ENCODE measurements around the gene RTN1. TPM values are rescaled to one million over a fixed set of nuclear protein-coding genes. Genes with fewer than 3 reads are reported as not detected.

The RTN1 gene
- total RNA-seq, 2 donors from 2014 or later = 0.60 to 3.4 TPM

DNA sequence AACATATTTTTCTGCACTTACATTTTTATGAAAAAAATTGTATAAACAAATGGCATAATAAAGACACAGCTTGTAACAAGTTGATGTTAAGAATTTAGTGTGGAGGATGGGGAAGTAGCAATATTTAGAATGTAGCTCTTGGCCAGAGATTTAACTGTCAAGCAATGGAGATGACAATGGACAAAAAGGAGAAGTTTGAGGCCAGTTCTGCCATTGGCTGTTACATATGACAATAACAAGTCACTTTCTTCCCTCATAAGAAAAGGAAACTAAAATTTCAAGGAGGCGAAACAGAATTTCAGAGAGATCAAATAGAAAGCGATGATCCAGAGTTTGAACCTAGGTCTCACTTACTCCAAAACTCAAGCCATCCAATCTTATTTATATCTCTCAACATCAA is 171.1 kb downstream of the RTN1 start:
- ATAC-seq (no peak), DNase-seq (no peak)
- Mint-ChIP-seq H3K4me1 (no peaks in the 10 kb centered on the region), H3K27ac (no peak overlapping the region), H3K36me3 (ENCODE audit: low read depth) (no peaks in the 10 kb centered on the region), H3K27me3 (no peaks in the 10 kb centered on the region), H3K4me3 (no peak overlapping the region)
- no peaks in the 10 kb centered on the region for H3K9me3 ChIP-seq (ENCODE audit: control insufficient read depth, low read length, poor library complexity, severe bottlenecking)

GRCh38 chr14:59698793-59699192 is 171.8 kb downstream of the RTN1 start:
- no peaks in the 10 kb centered on the region for H3K9me3 ChIP-seq (ENCODE audit: control insufficient read depth, low read length, poor library complexity, severe bottlenecking)
- Mint-ChIP-seq H3K36me3 (ENCODE audit: low read depth) (no peaks in the 10 kb centered on the region), H3K27me3 (no peaks in the 10 kb centered on the region), H3K4me3 (no peak overlapping the region), H3K4me1 (no peaks in the 10 kb centered on the region), H3K27ac (no peak overlapping the region)
- no peak for DNase-seq
- ATAC-seq = no peak

DNA sequence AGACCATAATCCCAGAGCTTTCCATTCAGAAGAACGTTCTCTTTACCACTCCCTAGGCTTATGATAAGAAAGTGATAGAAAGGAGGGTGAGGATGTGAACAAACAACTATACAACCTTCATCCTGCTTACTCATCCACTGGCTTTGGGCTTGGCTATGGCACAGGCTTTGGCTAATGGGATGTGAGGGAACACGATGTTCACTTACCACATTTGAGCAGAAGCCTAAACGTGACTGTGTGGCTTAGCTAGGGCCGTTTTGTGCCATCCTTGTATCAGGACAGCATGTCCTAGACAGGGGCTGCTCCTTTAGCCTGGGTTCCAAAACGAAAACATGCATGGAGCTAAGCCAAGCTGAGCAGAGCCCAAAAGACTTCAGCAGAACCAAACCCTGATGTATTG is 175.4 kb downstream of the RTN1 start:
- Mint-ChIP-seq H3K36me3 (ENCODE audit: low read depth) (no peaks in the 10 kb centered on the region), H3K27me3 (no peaks in the 10 kb centered on the region), H3K4me1 (no peaks in the 10 kb centered on the region), H3K4me3 (no peak overlapping the region), H3K27ac (no peak overlapping the region)
- no peak for ATAC-seq
- no peaks in the 10 kb centered on the region for H3K9me3 ChIP-seq (ENCODE audit: control insufficient read depth, low read length, poor library complexity, severe bottlenecking)
- no peak for DNase-seq

- H3K9me3 ChIP-seq (ENCODE audit: control insufficient read depth, low read length, poor library complexity, severe bottlenecking) = no peaks in the 10 kb centered on the region
- Mint-ChIP-seq H3K36me3 (ENCODE audit: low read depth) (no peaks in the 10 kb centered on the region), H3K27me3 (peaks cover 27% of the 10 kb centered on the region), H3K4me1 (no peaks in the 10 kb centered on the region), H3K27ac (no peak overlapping the region), H3K4me3 (no peak overlapping the region)
- ATAC-seq (no peak), DNase-seq (no peak)
Observed at GRCh38 chr14:59691266-59691665, 179.3 kb downstream of the RTN1 start.

DNA sequence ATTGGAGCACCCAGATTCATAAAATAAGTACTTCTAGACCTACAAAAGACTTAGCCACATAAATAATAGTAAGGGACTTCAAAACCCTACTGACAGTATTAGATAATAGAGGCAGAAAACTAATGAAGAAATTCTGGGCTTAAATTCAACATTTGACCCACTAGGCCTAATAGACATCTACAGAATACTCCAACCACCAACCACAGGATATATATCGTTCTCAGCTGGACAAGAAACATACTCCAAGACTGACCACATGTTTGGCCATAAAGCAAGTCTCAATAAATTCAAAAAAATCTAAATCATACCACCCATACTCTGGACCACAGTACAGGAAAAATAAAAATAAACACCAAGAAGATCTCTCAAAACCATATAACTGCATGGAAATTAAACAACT is 180.2 kb downstream of the RTN1 start:
- no peak for DNase-seq
- ATAC-seq = no peak
- no peaks in the 10 kb centered on the region for H3K4me1 Mint-ChIP-seq
- H3K9me3 ChIP-seq (ENCODE audit: control insufficient read depth, low read length, poor library complexity, severe bottlenecking) = no peaks in the 10 kb centered on the region
- peaks cover 30% of the 10 kb centered on the region for H3K27me3 Mint-ChIP-seq
- no peak overlapping the region for H3K27ac Mint-ChIP-seq
- no peaks in the 10 kb centered on the region for H3K36me3 Mint-ChIP-seq (ENCODE audit: low read depth)
- H3K4me3 Mint-ChIP-seq = no peak overlapping the region

GRCh38 chr14:59688224-59689170 is 182.1 kb downstream of the RTN1 start:
- H3K4me3 Mint-ChIP-seq = no peak overlapping the region
- ATAC-seq (no peak), DNase-seq (no peak)
- H3K9me3 ChIP-seq (ENCODE audit: control insufficient read depth, low read length, poor library complexity, severe bottlenecking) = no peaks in the 10 kb centered on the region
- no peak overlapping the region for H3K27ac Mint-ChIP-seq
- H3K27me3 Mint-ChIP-seq = peaks cover 40% of the 10 kb centered on the region
- H3K4me1 Mint-ChIP-seq = no peaks in the 10 kb centered on the region
- H3K36me3 Mint-ChIP-seq (ENCODE audit: low read depth) = no peaks in the 10 kb centered on the region

DNA sequence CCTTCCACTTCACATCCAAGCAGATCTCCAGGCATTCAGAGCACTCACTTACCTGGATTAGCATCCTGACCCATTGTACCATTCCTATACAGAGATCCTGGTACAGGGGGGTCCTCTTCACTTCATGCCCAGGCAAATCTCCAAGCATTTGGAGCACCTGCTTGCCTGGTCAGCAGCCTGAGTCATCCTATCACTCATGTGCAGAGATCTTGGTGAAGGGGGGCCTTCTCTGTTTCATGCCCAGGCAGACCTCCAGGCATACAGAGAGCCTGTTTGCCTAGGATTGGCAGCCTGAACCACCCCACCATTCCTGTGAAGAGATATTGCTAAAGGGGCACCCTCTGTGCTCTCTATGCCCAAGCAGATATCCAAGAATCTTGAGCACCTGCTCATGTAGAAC is 182.9 kb downstream of the RTN1 start:
- Mint-ChIP-seq H3K27ac (no peak overlapping the region), H3K27me3 (peaks cover 46% of the 10 kb centered on the region), H3K36me3 (ENCODE audit: low read depth) (no peaks in the 10 kb centered on the region), H3K4me1 (no peaks in the 10 kb centered on the region), H3K4me3 (no peak overlapping the region)
- ATAC-seq (no peak), DNase-seq (no peak)
- H3K9me3 ChIP-seq (ENCODE audit: control insufficient read depth, low read length, poor library complexity, severe bottlenecking) = no peaks in the 10 kb centered on the region

DNA sequence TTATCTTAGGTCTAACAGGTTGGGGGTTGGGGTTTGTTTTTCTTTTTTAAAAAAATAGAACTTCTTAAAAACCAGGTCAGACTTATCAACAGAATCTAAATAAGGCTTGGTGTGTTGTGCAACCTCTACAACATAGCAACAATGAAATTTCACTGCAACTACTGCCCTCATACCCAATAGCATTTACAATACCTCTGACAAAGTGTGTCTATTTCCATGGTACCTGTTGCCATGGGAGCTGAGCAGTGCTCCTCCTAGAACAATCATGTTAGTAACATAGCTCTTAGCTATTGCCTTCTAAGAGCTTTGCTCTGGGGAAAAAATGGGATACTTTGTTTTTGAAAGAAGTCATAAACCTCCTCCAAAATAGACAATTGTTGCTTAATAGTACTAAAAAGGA is 190.7 kb downstream of the RTN1 start:
- DNase-seq = no peak
- ATAC-seq = no peak
- H3K4me3 Mint-ChIP-seq = no peak overlapping the region
- H3K36me3 Mint-ChIP-seq (ENCODE audit: low read depth) = no peaks in the 10 kb centered on the region
- H3K27ac Mint-ChIP-seq = no peak overlapping the region
- H3K27me3 Mint-ChIP-seq = peaks cover 26% of the 10 kb centered on the region
- no peaks in the 10 kb centered on the region for H3K9me3 ChIP-seq (ENCODE audit: control insufficient read depth, low read length, poor library complexity, severe bottlenecking)
- no peaks in the 10 kb centered on the region for H3K4me1 Mint-ChIP-seq

- ATAC-seq = no peak
- no peaks in the 10 kb centered on the region for H3K4me1 Mint-ChIP-seq
- H3K9me3 ChIP-seq (ENCODE audit: control insufficient read depth, low read length, poor library complexity, severe bottlenecking) = no peaks in the 10 kb centered on the region
- peaks cover 21% of the 10 kb centered on the region for H3K27me3 Mint-ChIP-seq
- no peak for DNase-seq
- no peaks in the 10 kb centered on the region for H3K36me3 Mint-ChIP-seq (ENCODE audit: low read depth)
- H3K27ac Mint-ChIP-seq = no peak overlapping the region
- no peak overlapping the region for H3K4me3 Mint-ChIP-seq
Observed at GRCh38 chr14:59678352-59678751, 192.2 kb downstream of the RTN1 start.

- ATAC-seq = no peak
Observed at GRCh38 chr14:59677771-59678231, 192.8 kb downstream of the RTN1 start.

GRCh38 chr14:59675394-59675793 is 195.2 kb downstream of the RTN1 start:
- ATAC-seq = no peak
- Mint-ChIP-seq H3K4me1 (no peaks in the 10 kb centered on the region), H3K4me3 (no peak overlapping the region), H3K27ac (no peak overlapping the region), H3K36me3 (ENCODE audit: low read depth) (no peaks in the 10 kb centered on the region), H3K27me3 (peaks cover 6% of the 10 kb centered on the region)
- H3K9me3 ChIP-seq (ENCODE audit: control insufficient read depth, low read length, poor library complexity, severe bottlenecking) = no peaks in the 10 kb centered on the region
- no peak for DNase-seq

More at GRCh38 chr14:59677771-59678231, 192.8 kb downstream of the RTN1 start:
- Mint-ChIP-seq H3K27me3 (peaks cover 17% of the 10 kb centered on the region), H3K27ac (no peak overlapping the region), H3K4me1 (no peaks in the 10 kb centered on the region), H3K36me3 (ENCODE audit: low read depth) (no peaks in the 10 kb centered on the region), H3K4me3 (no peak overlapping the region)
- no peaks in the 10 kb centered on the region for H3K9me3 ChIP-seq (ENCODE audit: control insufficient read depth, low read length, poor library complexity, severe bottlenecking)
- DNase-seq = no peak

GRCh38 chr14:59664741-59665140 is 205.8 kb downstream of the RTN1 start:
- Mint-ChIP-seq H3K4me1 (no peaks in the 10 kb centered on the region), H3K27ac (no peak overlapping the region), H3K27me3 (no peaks in the 10 kb centered on the region), H3K36me3 (ENCODE audit: low read depth) (no peaks in the 10 kb centered on the region), H3K4me3 (no peak overlapping the region)
- H3K9me3 ChIP-seq (ENCODE audit: control insufficient read depth, low read length, poor library complexity, severe bottlenecking) = no peaks in the 10 kb centered on the region
- DNase-seq = no peak
- ATAC-seq = no peak

GRCh38 chr14:59657769-59658168 is 212.8 kb downstream of the RTN1 start:
- no peak overlapping the region for H3K27ac Mint-ChIP-seq
- H3K27me3 Mint-ChIP-seq = no peaks in the 10 kb centered on the region
- ATAC-seq (no peak), DNase-seq (no peak)
- H3K9me3 ChIP-seq (ENCODE audit: control insufficient read depth, low read length, poor library complexity, severe bottlenecking) = no peaks in the 10 kb centered on the region
- H3K4me3 Mint-ChIP-seq = no peak overlapping the region
- no peaks in the 10 kb centered on the region for H3K36me3 Mint-ChIP-seq (ENCODE audit: low read depth)
- no peaks in the 10 kb centered on the region for H3K4me1 Mint-ChIP-seq

GRCh38 chr14:59656473-59656872 is 214.1 kb downstream of the RTN1 start:
- no peaks in the 10 kb centered on the region for H3K36me3 Mint-ChIP-seq (ENCODE audit: low read depth)
- ATAC-seq = no peak
- H3K4me1 Mint-ChIP-seq = no peaks in the 10 kb centered on the region
- H3K27me3 Mint-ChIP-seq = no peaks in the 10 kb centered on the region
- no peak overlapping the region for H3K27ac Mint-ChIP-seq
- no peak overlapping the region for H3K4me3 Mint-ChIP-seq
- no peaks in the 10 kb centered on the region for H3K9me3 ChIP-seq (ENCODE audit: control insufficient read depth, low read length, poor library complexity, severe bottlenecking)
- no peak for DNase-seq
